HL-60 (cell line): ENCODE data around the gene CAMK1D.
"Not testable (repeated sequence)": the region's sequence is repeated elsewhere in the genome, so short reads cannot be mapped to it uniquely, and the experiment has no call there.

Experiments used
- DNase-seq, 2 experiments: peaks; one replicate each; pipeline ENCODE4 v3.0.0-alpha.2; 2010 to 2020; ENCODE audit warnings: low read depth in 1 of 2, low spot score in 1 of 2
- H3K27ac ChIP-seq: fragments of 250-450 bp; sonication (Bioruptor Pico); replicated peaks from 2 replicates; pipeline ENCODE4 v1.5.1; 2020; ENCODE audit warnings: mild to moderate bottlenecking, moderate library complexity
- H3K27me3 ChIP-seq: fragments of 250-450 bp; sonication (Bioruptor Pico); 2 replicates; pipeline ENCODE4 v1.5.1; 2021; ENCODE audit warnings: mild to moderate bottlenecking, moderate library complexity; ENCODE audit not compliant: insufficient read depth, poor library complexity, severe bottlenecking
- H3K4me3 ChIP-seq: replicated peaks from 2 replicates; pipeline ENCODE4 v1.5.1; 2011; ENCODE audit warnings: mild to moderate bottlenecking, control low read depth, low read length; ENCODE audit not compliant: insufficient read depth
- CTCF ChIP-seq: IDR thresholded peaks from one replicate; pipeline ENCODE4 v1.5.1; 2011; ENCODE audit warnings: low read length, control low read depth, inconsistent platforms; ENCODE audit not compliant: insufficient read depth
- GABPA ChIP-seq: IDR thresholded peaks from 2 replicates; pipeline ENCODE4 v1.6.1; 2012; ENCODE audit warnings: low read depth
- POLR2AphosphoS5 ChIP-seq: IDR thresholded peaks from 2 replicates; pipeline ENCODE4 v1.6.1; 2012; ENCODE audit warnings: low read depth
- REST ChIP-seq: IDR thresholded peaks from 2 replicates; pipeline ENCODE4 v1.6.1; 2012; ENCODE audit warnings: low read depth; ENCODE audit not compliant: insufficient replicate concordance
- SPI1 ChIP-seq: IDR thresholded peaks from 2 replicates; pipeline ENCODE4 v1.6.1; 2012; ENCODE audit warnings: low read depth, mild to moderate bottlenecking, borderline replicate concordance

CAMK1D gene

GRCh38 chr10:12334186-12334530, 15.2 kb upstream of the CAMK1D start:
- no peak for DNase-seq
- TF ChIP-seq POLR2AphosphoS5 (no peak), GABPA (no peak), REST (no peak), SPI1 (no peak), CTCF (no peak)
- no peak overlapping the region for H3K4me3 ChIP-seq
- H3K27me3 ChIP-seq: no peaks in the 10 kb centered on the region
- H3K27ac ChIP-seq: no peak overlapping the region

- not testable (repeated sequence) for H3K27ac ChIP-seq, H3K27me3 ChIP-seq, H3K4me3 ChIP-seq
Observed at GRCh38 chr10:12335169-12335568, 14.2 kb upstream of the CAMK1D start.

GRCh38 chr10:12337453-12338372, 11.6 kb upstream of the CAMK1D start:
- DNase-seq: no peak
- Histone ChIP-seq H3K4me3 (no peak overlapping the region), H3K27ac (no peak overlapping the region), H3K27me3 (no peaks in the 10 kb centered on the region)
- TF ChIP-seq REST (no peak), GABPA (no peak), SPI1 (no peak), CTCF (no peak), POLR2AphosphoS5 (no peak)

More at GRCh38 chr10:12335169-12335568, 14.2 kb upstream of the CAMK1D start:
- DNase-seq: not testable (repeated sequence)

- no peak overlapping the region for H3K27ac ChIP-seq
- no peak for DNase-seq
Observed at GRCh38 chr10:12338981-12339380, 10.4 kb upstream of the CAMK1D start.

More at GRCh38 chr10:12338981-12339380, 10.4 kb upstream of the CAMK1D start:
- Histone ChIP-seq H3K27me3 (no peaks in the 10 kb centered on the region), H3K4me3 (no peak overlapping the region)
- no peak for TF ChIP-seq CTCF
- no peak for TF ChIP-seq SPI1
- TF ChIP-seq REST: no peak
- no peak for TF ChIP-seq GABPA
